DOHH2 (cell line): ENCODE results near the gene NTPCR.

ENCODE experiments used
- EZH2phosphoT487 ChIP-seq: fragments of 200-600 bp; sonication (generic); IDR thresholded peaks from 2 replicates; pipeline ENCODE4 v1.6.1; 2017; ENCODE audit warnings: borderline replicate concordance, mild to moderate bottlenecking, antibody characterized with exemption, low read length, moderate library complexity, mixed read lengths
- TF ChIP-seq, protein P1 (sequence below): fragments of 200-600 bp; sonication (generic); IDR thresholded peaks from one replicate; pipeline ENCODE4 v1.5.1; 2014; ENCODE audit warnings: antibody characterized with exemption, mild to moderate bottlenecking, low read depth, low read length; ENCODE audit not compliant: poor library complexity, severe bottlenecking

DNA sequence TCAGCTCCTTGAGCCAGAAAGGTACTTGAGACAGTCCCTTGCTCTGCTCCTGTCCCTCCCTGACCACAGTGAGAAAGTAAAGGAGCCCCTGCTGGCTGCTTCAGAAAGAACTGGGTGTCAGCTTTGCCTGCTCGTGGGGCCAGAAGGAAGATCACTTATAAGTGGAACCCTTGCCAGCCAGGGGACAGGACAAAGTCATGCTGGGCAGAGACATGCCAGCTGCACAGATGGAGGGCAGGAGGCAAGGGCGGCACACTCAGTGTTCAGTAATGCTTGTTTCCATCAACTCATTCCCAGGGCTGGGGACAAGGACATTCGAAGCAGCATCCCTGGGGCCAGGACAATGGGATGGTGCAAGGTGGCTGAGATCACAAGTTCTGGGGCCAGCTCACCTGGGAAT lies 41.8 kb downstream of the NTPCR start:
- TF ChIP-seq, protein P1, sequence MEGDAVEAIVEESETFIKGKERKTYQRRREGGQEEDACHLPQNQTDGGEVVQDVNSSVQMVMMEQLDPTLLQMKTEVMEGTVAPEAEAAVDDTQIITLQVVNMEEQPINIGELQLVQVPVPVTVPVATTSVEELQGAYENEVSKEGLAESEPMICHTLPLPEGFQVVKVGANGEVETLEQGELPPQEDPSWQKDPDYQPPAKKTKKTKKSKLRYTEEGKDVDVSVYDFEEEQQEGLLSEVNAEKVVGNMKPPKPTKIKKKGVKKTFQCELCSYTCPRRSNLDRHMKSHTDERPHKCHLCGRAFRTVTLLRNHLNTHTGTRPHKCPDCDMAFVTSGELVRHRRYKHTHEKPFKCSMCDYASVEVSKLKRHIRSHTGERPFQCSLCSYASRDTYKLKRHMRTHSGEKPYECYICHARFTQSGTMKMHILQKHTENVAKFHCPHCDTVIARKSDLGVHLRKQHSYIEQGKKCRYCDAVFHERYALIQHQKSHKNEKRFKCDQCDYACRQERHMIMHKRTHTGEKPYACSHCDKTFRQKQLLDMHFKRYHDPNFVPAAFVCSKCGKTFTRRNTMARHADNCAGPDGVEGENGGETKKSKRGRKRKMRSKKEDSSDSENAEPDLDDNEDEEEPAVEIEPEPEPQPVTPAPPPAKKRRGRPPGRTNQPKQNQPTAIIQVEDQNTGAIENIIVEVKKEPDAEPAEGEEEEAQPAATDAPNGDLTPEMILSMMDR, result no peak
- TF ChIP-seq EZH2phosphoT487, result no peak
